Stomach smooth muscle (tissue), 2 donors: ENCODE measurements around the gene NLRP6.

Experiments
- H3K27ac ChIP-seq: one replicate; pipeline ENCODE4 v1.7.0; 2013; ENCODE audit warnings: mild to moderate bottlenecking, low read length, inconsistent platforms
- H3K27me3 ChIP-seq, 2 donors: one replicate each; pipeline ENCODE4 v1.7.0; 2013; ENCODE audit warnings: low read length in 2 of 2; ENCODE audit not compliant: insufficient read depth in 2 of 2, control insufficient read depth in 1 of 2
- H3K36me3 ChIP-seq, 2 donors: one replicate each; pipeline ENCODE4 v1.7.0; 2013; ENCODE audit warnings: low read length in 2 of 2; ENCODE audit not compliant: control insufficient read depth in 2 of 2, insufficient read depth in 2 of 2
- H3K4me1 ChIP-seq: one replicate; pipeline ENCODE4 v1.7.0; 2013; ENCODE audit warnings: low read length; ENCODE audit not compliant: control insufficient read depth, insufficient read depth
- H3K4me3 ChIP-seq, 2 donors: one replicate each; pipeline ENCODE4 v1.7.0; 2013; ENCODE audit warnings: low read length in 2 of 2
- H3K9ac ChIP-seq, 2 donors: one replicate each; pipeline ENCODE4 v1.7.0; 2013; ENCODE audit warnings: low read length in 2 of 2, mild to moderate bottlenecking in 1 of 2
- H3K9me3 ChIP-seq, 2 donors: one replicate each; pipeline ENCODE4 v1.7.0; 2013; ENCODE audit warnings: low read length in 2 of 2; ENCODE audit not compliant: control insufficient read depth in 2 of 2
- donor health status: healthy.
- donor health status: Pancreatic carcinoma.

Gene NLRP6

DNA sequence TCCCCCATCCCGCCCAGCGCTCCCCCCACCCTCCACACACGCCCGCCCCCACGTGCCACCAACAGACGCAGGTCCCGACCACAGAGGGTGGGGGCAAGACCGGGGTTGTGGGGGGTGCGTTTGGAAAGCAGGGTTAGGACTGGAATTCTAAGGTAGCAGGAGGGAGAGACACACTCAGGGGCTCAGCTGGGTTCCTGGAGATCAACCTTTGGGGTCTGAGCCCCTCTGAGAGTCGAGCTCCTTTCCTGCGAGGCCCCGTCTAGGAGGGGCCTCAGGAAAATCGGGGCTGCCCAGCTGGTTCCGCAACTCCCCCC is 11.1 kb downstream of the NLRP6 start:
- peaks cover 5 to 6% of the 10 kb centered on the region in 2 donors for H3K27me3 ChIP-seq
- H3K4me1 ChIP-seq: peaks cover 16% of the 10 kb centered on the region
- peak overlapping the region in 1 of 2 donors; percentile 54 for H3K4me3 ChIP-seq
- H3K9ac ChIP-seq: peak overlapping the region in 1 of 2 donors; percentile 33
- no peaks in the 10 kb centered on the region for H3K9me3 ChIP-seq
- H3K36me3 ChIP-seq: no peaks in the 10 kb centered on the region
- no peak overlapping the region for H3K27ac ChIP-seq

DNA sequence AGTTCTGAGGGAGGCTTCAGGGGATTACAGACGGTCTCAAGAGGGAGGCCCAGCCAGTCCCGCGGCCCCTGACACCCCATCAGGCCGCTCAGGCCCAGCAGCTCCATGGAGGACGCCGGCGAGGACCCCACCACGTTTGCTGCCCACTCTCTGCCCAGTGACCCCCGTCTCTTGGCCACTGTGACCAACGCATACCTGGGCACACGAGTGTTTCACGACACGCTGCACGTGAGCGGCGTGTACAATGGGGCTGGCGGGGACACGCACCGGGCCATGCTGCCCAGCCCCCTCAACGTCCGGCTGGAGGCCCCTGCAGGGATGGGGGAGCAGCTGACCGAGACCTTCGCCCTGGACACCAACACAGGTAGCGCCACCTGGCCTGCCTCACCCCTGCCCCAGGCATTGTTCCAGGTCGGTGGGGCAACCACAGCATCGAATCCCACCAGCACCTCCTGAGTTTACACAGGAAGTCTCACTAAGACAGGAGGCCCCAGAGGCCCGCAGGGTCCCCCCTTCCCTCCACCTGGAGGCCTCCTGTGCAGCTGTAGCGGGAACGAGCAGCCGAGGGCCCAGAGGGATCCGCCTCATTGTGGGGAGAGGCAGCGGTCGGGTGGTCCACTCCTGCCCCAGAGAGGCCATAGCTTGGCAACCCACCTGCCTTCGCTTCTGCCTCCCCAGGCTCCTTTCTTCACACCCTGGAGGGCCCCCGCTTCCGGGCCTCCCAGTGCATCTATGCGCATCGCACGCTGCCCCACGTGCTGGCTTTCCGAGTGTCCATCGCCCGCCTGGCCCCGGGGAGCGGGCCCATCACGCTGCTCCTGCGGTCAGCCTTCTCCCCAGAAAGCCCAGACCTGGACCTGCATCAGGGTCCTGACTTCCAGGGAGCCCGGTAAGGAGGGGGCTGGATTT is 11.8 kb downstream of the NLRP6 start:
- no peak overlapping the region for H3K27ac ChIP-seq
- peaks cover 3 to 6% of the 10 kb centered on the region in 2 donors for H3K27me3 ChIP-seq
- peaks cover 16% of the 10 kb centered on the region for H3K4me1 ChIP-seq
- H3K9ac ChIP-seq: peak overlapping the region in 1 of 2 donors; percentile 33
- no peaks in the 10 kb centered on the region for H3K9me3 ChIP-seq
- H3K4me3 ChIP-seq: peak overlapping the region in 1 of 2 donors; percentile 54
- H3K36me3 ChIP-seq: no peaks in the 10 kb centered on the region

DNA sequence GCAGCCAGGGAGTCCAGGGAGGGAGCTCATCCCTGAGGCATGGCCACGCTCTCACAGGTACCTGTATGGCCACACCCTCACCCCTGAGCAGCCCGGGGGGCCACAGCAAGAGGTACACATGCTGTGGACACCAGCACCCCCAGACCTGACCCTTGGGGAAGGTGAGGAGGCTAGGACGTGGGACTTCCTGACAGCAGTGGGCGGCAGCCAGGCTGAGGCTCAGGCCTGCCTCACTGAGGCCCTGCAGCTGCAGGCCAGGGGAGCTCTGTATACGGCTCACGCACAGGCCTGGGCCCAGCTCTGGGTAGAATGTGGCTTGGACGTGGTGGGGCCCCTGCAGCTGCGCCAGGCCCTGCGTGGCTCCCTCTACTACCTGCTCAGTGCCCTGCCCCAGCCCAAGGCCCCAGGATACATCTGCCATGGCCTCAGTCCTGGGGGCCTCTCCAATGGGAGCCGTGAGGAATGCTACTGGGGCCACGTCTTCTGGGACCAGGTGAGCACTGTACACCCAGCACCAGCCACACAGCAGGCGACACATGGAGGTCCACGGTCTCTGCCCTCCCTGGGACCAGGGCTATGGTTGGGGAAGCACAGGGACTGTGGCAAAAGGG is 12.5 kb downstream of the NLRP6 start:
- no peak overlapping the region for H3K9ac ChIP-seq
- H3K9me3 ChIP-seq: no peaks in the 10 kb centered on the region
- H3K4me3 ChIP-seq: no peak overlapping the region
- H3K27me3 ChIP-seq: peaks cover 0 to 4% of the 10 kb centered on the region in 2 donors
- H3K4me1 ChIP-seq: peaks cover 16% of the 10 kb centered on the region
- H3K36me3 ChIP-seq: no peaks in the 10 kb centered on the region
- H3K27ac ChIP-seq: no peak overlapping the region

DNA sequence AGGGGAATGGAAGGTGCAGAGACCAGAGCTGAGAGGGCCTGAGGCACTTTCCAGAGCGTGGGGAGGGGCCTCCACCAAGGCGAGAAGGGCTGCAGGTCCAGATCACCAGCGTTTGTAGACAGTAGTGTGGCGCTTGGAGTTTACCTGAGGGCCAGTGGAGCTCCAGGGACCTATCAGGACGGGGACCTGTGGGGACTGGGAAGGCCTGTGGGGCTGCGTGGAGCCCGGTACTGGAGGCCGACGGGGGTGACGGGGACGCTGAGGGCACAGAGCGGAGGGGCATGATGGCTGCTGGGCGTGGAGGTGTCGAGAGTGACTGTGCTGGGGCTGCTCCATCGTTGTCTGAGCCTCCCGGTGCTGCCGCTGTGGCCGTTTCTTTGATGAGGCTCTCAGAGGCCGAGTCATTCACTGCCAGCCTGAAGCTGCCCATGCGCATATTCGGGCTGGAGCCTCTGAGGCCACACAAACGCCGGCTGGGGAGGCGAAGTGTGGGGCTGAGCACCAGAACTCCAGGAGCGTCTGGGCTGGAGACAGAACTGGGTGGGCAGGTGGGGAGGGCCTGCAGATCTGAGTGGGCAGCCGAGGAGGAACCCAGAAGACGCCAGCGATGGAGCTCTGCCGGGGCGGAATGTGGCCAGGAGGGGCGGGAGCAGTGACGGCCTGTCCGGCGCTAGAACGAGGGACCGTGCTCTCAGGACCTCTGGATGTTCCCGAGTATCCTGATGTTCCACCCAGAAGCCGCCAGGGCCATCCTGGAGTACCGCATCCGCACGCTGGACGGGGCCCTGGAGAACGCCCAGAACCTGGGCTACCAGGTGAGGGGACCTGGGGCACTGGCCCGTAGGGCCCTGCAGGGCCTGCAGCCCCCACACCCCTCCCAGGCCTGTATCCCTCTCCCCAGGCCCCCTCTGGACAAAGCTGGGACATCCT is 13.3 kb downstream of the NLRP6 start:
- Histone ChIP-seq H3K27ac (no peak overlapping the region), H3K9me3 (no peaks in the 10 kb centered on the region), H3K27me3 (peaks cover 2 to 7% of the 10 kb centered on the region in 2 donors), H3K4me1 (peaks cover 16% of the 10 kb centered on the region), H3K9ac (no peak overlapping the region), H3K4me3 (no peak overlapping the region), H3K36me3 (no peaks in the 10 kb centered on the region)

DNA sequence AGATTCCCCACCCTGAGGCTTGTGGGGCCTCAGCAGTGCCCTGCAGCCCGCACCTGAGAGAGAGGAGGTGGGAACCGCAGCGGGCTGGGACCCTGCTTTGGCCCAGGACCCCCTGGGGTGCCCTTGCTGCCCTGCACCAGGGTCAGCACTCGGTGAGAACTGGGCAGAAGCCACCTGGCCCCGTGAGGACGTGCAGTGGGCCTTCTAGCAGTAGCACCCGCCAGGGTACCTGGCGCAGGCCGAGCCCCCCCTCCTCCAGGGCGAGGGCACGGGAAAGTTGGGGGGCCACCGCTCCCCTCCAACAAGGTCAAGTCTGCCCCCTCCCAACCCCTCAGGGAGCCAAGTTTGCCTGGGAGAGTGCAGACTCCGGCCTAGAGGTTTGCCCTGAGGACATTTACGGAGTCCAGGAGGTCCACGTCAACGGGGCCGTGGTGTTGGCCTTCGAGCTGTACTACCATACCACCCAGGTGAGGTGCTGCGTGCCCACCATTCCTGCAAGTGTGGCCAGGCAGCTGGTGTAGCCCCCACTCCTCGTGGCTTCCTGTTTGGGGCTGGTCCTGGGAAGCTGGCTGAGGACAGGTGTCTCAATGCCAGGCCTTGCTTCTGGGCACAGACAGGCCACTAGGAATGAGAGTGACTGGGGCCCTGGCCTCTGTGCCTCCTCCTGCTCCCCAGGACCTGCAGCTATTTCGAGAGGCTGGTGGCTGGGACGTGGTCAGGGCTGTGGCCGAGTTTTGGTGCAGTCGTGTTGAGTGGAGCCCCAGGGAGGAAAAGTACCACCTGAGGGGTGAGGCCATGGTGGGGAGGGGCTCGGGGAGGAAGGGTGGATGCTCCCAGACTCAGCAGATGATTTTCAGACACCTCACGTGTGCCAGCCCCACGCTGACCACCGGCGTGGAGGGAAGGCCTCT is 14.3 kb downstream of the NLRP6 start:
- H3K9me3 ChIP-seq: no peaks in the 10 kb centered on the region
- H3K27ac ChIP-seq: no peak overlapping the region
- no peak overlapping the region for H3K4me3 ChIP-seq
- no peak overlapping the region for H3K9ac ChIP-seq
- peaks cover 3 to 11% of the 10 kb centered on the region in 2 donors for H3K27me3 ChIP-seq
- peaks cover 18% of the 10 kb centered on the region for H3K4me1 ChIP-seq
- no peaks in the 10 kb centered on the region for H3K36me3 ChIP-seq

DNA sequence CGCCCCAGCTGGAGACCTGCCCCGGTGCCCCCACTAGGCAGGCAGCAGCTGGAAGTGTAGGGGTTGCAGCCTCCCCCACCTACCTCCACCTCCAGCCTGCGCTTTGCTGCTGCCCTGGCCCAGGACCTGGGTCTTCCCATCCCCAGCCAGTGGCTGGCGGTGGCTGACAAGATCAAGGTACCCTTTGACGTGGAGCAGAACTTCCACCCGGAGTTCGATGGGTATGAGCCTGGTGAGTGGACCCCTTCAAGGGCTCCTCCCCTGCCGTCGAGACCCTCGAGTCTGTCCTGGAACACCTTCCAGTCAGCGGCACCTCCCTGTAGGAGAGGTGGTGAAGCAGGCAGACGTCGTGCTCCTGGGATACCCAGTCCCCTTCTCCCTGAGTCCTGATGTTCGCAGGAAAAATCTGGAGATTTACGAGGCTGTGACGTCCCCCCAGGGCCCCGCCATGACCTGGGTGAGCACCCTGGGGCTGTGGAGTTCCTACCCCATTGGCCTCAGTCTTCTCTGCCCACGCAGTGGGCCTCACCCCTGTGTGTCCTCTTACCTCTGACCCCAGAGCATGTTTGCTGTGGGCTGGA is 15.2 kb downstream of the NLRP6 start:
- no peak overlapping the region for H3K4me3 ChIP-seq
- no peaks in the 10 kb centered on the region for H3K9me3 ChIP-seq
- no peaks in the 10 kb centered on the region for H3K36me3 ChIP-seq

DNA sequence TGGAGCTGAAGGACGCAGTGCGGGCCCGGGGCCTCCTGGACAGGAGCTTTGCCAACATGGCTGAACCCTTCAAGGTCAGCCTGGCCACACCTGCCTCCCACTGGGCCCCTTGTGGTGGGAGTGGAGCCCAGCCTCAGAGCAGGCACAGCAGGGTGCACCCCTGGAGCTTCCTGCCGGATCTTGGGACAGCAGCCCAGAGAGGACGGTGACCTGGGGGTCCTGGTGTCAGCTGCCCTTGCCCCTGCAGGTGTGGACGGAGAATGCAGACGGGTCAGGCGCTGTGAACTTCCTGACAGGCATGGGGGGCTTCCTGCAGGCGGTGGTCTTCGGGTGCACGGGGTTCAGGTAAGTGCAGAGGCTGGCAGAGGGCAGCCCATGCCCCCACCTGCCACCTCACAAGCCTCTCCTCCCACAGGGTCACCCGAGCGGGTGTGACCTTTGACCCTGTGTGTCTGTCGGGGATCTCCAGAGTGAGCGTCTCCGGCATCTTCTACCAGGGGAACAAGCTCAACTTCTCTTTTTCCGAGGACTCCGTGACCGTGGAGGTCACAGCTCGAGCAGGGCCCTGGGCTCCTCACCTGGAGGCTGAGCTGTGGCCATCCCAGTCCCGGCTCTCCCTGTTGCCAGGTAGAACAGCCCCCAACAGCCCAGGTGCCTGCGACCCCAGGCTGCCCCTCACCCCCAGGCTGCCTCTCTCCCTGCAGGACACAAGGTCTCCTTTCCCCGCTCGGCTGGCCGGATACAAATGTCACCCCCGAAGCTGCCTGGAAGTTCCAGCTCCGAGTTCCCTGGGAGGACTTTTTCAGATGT is 15.8 kb downstream of the NLRP6 start:
- Histone ChIP-seq H3K4me3 (no peak overlapping the region), H3K9ac (no peak overlapping the region), H3K4me1 (peaks cover 8% of the 10 kb centered on the region), H3K27me3 (peaks cover 6 to 11% of the 10 kb centered on the region in 2 donors), H3K27ac (no peak overlapping the region), H3K36me3 (no peaks in the 10 kb centered on the region), H3K9me3 (no peaks in the 10 kb centered on the region)

More for the DNA sequence above, 15.2 kb downstream of the NLRP6 start:
- Histone ChIP-seq H3K27ac (no peak overlapping the region), H3K4me1 (peaks cover 11% of the 10 kb centered on the region), H3K27me3 (peaks cover 6 to 11% of the 10 kb centered on the region in 2 donors), H3K9ac (no peak overlapping the region)

DNA sequence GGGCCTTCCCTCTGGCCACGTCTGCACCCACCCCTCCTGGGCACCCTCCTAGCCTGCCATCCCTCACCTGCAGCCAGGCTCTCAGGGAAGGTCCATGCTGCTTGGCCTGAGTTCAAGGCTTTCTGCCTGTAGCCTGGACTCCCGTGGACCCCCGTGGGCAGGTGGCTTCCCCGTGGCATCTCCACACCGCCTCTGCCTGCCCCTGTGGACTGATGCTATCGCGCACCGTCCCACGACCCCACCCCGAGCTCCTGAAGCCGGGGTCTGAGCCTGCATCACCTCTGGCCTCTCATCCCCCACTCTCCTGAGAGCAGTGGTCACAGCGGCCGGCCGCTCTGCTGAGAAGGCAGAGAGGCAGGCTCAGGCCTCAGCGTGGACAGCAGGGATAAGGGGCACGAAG is 16.6 kb downstream of the NLRP6 start:
- peaks cover 8 to 13% of the 10 kb centered on the region in 2 donors for H3K27me3 ChIP-seq
- peaks cover 3% of the 10 kb centered on the region for H3K4me1 ChIP-seq
- H3K9ac ChIP-seq: no peak overlapping the region
- H3K27ac ChIP-seq: no peak overlapping the region
- no peaks in the 10 kb centered on the region for H3K9me3 ChIP-seq
- no peak overlapping the region for H3K4me3 ChIP-seq
- no peaks in the 10 kb centered on the region for H3K36me3 ChIP-seq
